GM19438 (cell line): ENCODE data around the gene MED25.
"Not testable (repeated sequence)": the region's sequence is repeated elsewhere in the genome, so short reads cannot be mapped to it uniquely, and the experiment has no call there.

Experiments
- ATAC-seq: cut with Tn5 transposase; IDR thresholded peaks from one replicate; pipeline ENCODE4 v1.9.1; 2021; ENCODE audit warnings: low read depth; ENCODE audit not compliant: unreplicated experiment

Gene MED25

GRCh38 chr19:49812997-49813861 is 4.9 kb upstream of the MED25 start, which contains the start of gene FUZ:
Gene FUZ, minus strand, starts transcription at chr19:49813292. Its CDS starts 186 bp downstream, at chr19:49813106.
- ATAC-seq = no peak

GRCh38 chr19:49814010-49814409 is 4.1 kb upstream of the MED25 start:
- no peak for ATAC-seq

GRCh38 chr19:49816590-49816989 is 1.5 kb upstream of the MED25 start:
- no peak for ATAC-seq

GRCh38 chr19:49818649-49819370 is 721 bp downstream of the MED25 start:
- ATAC-seq = no peak

- ATAC-seq = not testable (repeated sequence)
Measured at GRCh38 chr19:49819452-49820115, 1.5 kb downstream of the MED25 start.

GRCh38 chr19:49820125-49820524 is 2.0 kb downstream of the MED25 start:
- no peak for ATAC-seq

GRCh38 chr19:49823472-49823871 is 5.4 kb downstream of the MED25 start:
- ATAC-seq = no peak

GRCh38 chr19:49824662-49825061 is 6.6 kb downstream of the MED25 start:
- ATAC-seq = no peak

- ATAC-seq = no peak
Measured at GRCh38 chr19:49827034-49827433, 8.9 kb downstream of the MED25 start.

- ATAC-seq = no peak
Measured at GRCh38 chr19:49829200-49829599, 11.1 kb downstream of the MED25 start.

- ATAC-seq = no peak
Measured at GRCh38 chr19:49829721-49830120, 11.6 kb downstream of the MED25 start.

GRCh38 chr19:49830766-49831165 is 12.7 kb downstream of the MED25 start:
- no peak for ATAC-seq

GRCh38 chr19:49831592-49831991 is 13.5 kb downstream of the MED25 start:
- no peak for ATAC-seq

GRCh38 chr19:49832556-49832955 is 14.5 kb downstream of the MED25 start:
- ATAC-seq = no peak

- no peak for ATAC-seq
Measured at GRCh38 chr19:49833599-49833998, 15.5 kb downstream of the MED25 start.

- no peak for ATAC-seq
Measured at GRCh38 chr19:49835562-49835961, 17.5 kb downstream of the MED25 start.

- no peak for ATAC-seq
Measured at GRCh38 chr19:49836176-49837008, 18.3 kb downstream of the MED25 start.

- no peak for ATAC-seq
Measured at GRCh38 chr19:49837009-49837310, 18.9 kb downstream of the MED25 start.

- no peak for ATAC-seq
Measured at GRCh38 chr19:49837425-49837824, 19.3 kb downstream of the MED25 start.

GRCh38 chr19:49838885-49839588 is 20.9 kb downstream of the MED25 start:
- ATAC-seq = no peak
